ENCODE measurements around the gene CLIP1.
"Not testable (repeated sequence)": the region's sequence is repeated elsewhere in the genome, so short reads cannot be mapped to it uniquely, and the experiment has no call there.

CLIP1 gene

DNA sequence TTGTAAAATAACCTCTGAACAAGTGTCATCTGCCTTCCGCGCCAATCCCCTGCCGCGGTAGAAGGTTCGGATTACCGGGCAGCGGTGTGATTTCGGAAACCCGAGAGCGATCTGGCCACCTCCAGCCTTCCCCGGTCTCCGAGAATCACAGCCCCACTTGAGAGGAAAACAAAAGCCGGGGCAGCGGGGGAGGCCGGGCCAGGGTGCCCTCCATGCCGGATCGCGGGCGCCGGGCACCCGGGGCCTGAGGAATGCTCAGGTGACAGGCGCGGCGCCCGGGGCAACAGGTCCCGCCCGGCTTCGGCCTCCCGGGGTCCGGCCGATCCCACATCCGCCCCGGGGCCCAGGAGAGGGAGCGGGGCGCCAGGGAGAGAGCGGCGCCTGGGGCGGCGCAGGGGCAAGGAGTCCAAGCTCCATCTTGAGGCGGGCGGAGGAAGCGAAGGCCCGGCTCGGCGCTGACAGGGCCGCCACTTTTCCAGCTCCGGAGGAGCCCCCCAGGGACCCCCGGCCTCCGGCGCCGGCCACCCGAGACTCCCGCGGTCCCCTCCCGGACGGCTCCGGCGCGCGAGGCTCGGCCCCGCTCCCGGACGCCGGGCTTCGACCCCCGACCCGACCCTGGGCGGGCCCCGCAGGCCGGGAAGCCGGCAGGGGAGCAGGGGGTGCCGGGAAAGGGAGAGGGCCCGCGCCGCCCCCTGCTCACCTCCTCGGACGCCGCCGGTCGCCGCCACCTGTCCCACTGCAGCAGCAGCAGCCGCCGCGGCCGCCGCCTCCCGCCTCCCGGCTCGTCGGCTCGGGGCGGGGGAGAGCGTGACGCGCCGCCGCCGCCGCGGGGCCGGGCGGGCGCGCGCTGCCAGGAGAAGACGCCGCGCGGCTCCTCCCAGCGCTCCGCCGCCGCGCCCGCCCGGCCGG is at the start of gene CLIP1:
Gene CLIP1, minus strand, starts transcription at position 849 of the 909 bp plus-strand sequence. CDS start 42,217 bp downstream, outside the sequence.
- DNase-seq (ENCODE audit: low read depth in 2 of 2) = peak; percentile 31 to 44

DNA sequence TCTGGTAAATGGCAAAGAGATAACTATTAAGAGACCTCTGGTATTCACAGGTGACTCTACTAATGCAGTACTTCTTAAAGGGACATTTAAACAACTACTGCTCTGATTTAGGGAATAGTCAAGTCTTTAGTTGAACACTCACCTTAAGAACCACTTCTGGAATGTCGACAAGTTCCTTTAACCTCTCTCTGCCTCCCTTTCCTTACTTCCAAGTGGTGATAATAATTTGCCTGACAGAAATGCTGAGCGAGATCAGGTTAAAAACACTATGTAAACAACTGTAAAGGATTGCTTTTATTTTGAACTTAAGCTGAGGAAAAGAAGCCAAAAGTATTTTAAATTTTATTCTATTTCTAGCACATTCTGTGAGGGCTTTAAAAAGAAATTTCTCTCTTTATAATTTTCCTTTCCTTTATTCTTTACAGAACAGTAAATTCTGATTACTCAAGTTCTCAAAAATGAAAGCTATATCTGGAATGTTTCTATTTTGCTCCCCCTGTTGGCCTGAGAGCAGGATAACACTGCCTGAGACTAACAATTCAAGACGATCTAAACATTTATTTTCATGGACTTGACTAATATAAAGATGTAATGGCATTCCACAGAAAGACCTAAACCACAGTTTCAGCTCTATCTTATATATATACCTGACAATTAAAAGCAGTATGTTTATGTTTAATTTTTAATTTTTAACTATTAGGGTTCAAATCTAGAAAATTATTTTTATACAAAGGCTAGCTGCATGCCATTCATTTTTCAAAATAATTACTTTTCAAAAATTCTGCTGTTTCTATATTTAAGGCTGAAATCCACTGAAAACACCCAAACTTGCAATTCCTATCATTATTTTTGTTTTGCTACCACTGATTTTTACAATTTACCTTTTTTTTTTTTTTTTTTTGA is 49.1 kb upstream of the CLIP1 start:
- no peak for DNase-seq (ENCODE audit: low read depth in 2 of 2)

DNA sequence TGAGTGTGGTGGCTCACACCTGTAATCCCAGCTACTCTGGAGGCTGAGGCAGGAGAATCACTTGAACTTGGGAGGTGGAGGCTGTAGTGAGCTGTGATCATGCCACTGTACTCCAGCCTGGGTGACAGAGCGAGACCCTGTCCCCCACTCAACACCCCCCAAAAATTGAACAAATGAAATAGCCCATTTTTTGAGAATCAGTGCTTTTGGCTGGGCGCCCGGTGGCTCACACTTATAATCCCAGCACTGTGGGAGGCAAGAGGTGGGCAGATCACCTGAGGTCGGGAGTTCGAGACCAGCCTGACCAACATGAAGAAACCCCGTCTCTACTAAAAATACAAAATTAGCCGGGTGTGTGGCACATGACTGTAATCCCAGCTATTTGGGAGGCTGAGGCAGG is 48.1 kb upstream of the CLIP1 start:
- not testable (repeated sequence) for DNase-seq (ENCODE audit: low read depth in 2 of 2)

DNA sequence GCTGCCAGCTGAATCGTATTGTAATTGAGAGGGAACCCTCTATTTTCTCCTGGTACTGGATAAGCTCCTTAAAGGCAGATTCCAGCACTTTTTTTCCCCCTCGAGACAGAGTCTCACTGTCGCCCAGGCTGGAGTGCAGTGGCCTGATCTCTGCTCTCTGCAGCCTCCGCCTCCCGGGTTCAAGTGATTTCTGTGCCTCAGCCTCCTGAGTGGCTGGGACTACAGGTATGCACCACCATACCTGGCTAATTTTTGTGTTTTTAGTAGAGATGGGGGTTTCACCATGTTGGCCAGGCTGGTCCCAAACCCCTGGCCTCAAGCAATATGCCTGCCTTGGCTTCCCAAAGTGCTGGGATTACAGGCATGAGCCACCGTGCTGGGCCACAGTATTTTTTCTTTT is 47.4 kb upstream of the CLIP1 start:
- not testable (repeated sequence) for DNase-seq (ENCODE audit: low read depth in 2 of 2)

DNA sequence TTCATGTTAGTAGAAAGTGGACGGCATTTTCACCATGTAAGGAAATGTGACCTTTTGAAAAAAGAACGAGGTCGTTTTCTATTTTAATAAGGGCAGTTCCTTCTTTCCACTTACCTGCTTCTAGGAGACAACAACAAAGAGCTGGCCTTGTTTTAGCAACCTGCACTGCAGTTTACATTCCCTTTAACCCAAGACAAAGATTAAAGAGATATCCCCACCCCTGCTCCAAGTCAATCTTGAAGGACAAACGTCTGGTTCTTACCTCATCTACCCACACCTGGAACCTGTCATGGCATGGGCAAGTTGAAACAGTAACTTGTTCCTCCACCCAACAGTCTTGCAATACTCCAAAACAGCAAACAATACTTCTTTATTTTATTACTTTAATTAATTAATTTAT is 45.5 kb upstream of the CLIP1 start:
- no peak for DNase-seq (ENCODE audit: low read depth in 2 of 2)

DNA sequence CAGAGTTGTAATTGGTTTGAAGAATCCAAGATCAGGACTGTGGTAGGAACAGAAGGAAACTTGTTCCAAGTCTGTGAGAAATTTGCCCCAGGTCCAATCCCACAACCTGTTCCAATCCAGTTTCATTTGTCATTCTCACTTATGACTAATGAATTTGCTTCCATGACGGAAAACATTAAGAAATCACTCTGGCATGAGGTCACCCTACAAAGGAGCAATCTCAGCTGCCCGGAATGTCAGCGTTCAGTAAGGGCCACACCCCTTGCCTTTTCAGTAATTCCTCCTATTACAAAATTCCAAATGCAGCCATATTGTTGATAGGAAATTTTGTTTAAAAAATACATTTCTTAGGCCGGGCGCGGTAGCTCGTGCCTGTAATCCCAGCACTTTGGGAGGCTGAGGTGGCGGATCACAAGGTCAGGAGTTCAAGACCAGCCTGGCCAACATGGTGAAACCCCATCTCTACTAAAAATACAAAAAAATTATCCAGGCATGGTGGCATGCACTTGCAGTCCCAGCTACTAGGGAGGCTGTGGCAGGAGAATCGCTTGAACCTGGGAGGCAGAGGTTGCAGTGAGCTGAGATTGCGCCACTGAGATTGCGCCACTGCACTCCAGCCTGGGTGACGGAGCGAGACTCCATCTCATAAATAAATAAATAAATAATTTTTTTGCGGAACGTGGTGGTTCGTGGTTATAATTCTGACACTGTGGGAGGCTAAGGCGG is 42.0 kb upstream of the CLIP1 start:
- not testable (repeated sequence) for DNase-seq (ENCODE audit: low read depth in 2 of 2)

DNA sequence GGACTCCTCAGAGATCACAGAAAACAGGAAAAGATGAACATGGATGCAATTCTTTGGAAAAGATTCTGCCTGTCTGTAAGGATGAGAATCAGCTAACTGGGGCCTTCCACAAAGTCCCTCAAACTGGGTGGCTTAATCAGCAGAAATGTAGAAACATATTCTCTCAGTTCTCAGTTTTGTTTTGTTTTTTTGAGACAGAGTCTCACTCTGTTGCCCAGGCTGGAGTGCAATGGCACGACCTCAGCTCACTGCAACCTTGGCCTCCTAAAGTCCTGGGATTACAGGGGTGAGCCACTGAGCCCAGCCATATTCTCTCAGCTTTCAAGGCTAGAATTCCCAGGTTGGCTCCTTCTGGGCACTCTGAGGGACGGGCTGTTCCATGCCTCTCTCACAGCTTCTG is 38.2 kb upstream of the CLIP1 start:
- DNase-seq (ENCODE audit: low read depth in 2 of 2) = no peak

DNA sequence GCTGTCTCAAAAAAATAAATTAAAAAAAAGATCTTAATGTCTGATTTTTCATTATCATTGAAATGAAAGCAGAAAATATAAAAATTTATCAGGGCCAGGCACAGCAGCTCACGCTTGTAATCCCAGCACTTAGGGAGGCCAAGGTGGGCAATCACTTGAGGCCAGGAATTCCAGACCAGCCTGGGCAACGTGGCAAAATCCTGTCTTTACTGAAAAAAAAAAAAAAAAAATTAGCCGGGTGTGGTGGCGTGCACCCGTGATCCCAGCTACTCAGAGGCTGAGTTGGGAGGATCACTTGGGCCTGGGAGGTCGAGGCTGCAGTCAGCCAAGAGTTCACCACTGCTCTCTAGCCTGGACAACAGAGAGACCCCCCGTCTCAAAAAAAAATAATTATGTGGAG is 37.6 kb upstream of the CLIP1 start:
- DNase-seq (ENCODE audit: low read depth in 2 of 2) = no peak

DNA sequence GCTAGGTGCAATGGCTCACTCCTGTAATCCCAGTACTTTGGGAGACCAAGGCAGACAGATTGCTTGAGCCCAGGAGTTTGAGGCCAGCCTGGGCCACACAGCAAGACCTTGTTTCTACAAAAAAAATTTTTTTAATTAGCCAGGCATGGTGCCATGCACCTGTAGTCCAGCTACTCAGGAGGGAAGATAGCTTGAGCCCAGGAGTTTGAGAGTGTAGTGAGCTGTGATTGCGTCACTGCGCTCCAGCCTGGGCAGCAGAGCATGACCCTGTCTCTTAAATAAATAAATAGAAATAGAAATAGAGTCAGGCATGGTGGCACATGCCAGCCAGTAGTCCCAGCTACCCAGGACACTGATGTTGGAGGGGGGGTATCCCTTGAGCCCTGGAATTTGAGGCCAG is 36.7 kb upstream of the CLIP1 start:
- no peak for DNase-seq (ENCODE audit: low read depth in 2 of 2)

DNA sequence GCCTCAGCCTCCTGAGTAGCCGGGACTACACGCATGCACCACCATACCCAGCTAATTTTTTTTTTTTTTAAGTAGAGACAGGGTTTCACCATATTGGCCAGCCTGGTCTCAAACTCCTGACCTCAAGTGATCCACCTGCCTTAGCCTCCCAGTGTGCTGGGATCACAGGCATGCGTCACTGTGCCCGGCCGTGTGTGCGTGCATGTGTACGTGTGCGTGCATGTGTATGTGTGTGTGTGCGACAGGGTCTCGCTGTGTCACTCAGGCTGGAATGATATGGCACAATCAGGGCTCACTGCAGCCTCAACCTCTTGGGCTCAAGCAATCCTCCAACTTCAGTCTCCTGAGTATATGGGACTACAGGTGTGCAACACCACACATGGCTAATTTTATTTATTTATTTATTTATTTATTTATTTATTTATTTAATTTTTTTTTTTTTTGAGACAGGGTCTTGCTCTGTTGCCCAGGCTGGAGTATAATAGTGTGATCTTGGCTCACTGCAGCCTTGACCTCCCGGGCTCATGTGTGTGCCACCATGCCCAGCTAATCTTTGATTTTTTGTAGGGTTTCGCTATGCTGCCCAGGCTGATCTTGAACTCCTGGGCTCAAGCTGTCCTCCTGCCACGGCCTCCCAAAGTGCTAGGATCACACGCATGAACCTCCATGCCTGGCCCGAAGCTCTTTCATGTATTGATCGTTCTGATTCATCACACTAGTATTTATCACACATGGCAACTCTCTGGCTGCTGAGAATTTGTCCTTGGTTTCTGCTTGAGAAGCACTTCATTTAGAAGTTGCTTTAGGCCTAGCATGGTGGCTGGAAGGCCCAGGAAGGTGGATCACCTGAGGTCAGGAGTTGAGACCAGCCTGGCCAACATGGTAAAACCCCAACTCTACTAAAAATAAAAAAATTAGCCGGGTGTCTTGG is 35.9 kb upstream of the CLIP1 start:
- DNase-seq (ENCODE audit: low read depth in 2 of 2) = no peak

DNA sequence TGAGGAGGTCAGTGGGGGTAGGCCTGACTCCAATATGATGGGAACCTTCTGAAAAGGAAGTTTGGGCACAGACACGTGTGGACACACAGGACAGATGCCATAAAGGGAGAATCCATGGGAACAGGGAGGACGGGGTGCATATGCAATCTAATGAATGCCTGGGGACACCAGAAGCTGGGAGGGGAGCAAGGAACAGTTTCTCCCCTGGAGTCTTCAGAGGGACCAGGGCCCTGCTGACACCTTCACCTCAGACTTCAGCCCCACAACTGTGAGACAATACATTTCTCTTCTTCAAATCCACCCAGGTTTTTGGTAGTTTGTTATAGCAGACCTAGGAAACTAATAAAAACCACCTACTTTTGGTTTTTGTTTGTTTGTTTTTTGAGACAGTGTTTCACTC is 35.2 kb upstream of the CLIP1 start:
- no peak for DNase-seq (ENCODE audit: low read depth in 2 of 2)

DNA sequence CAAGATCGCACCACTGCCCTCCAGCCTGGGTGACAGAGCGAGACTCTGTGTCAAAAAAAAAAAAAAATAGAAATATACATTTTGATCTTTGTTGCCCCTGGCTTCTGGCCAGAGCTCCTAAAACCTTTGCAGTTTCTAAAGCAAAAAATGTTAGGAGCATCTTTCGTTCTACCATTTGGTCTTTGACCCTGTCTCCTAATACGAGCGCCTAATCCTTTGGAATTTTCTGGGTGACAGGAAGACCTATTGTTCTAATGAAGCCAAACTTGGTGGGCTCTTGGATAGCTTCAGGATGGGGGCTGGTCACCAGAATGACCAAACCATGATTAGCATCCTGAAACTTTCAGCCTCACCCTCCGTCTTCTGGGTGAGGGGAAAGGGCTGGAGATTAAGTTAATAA is 32.3 kb upstream of the CLIP1 start:
- no peak for DNase-seq (ENCODE audit: low read depth in 2 of 2)

DNA sequence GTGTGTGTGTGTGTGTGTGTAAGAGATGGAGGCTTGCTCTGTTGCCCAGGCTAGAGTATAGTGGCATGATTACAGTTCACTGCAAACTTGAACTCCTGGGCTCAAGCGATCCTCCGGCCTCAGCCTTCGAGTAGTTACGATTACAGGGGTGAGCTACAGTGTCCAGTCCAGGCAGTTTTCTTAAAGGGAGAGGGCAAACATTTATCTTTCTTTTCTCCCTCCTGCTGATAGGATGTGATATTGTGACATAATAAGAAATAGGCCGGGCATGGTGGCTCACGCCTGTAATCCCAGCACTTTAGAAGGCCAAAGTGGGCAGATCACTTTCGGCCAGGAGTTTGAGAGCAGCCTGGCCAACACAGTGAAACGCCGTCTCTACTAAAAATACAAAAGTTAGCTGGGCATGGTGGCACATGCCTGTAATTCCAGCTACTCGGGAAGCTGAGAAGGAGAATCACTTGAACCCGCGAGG is 31.8 kb upstream of the CLIP1 start:
- DNase-seq (ENCODE audit: low read depth in 2 of 2) = no peak

DNA sequence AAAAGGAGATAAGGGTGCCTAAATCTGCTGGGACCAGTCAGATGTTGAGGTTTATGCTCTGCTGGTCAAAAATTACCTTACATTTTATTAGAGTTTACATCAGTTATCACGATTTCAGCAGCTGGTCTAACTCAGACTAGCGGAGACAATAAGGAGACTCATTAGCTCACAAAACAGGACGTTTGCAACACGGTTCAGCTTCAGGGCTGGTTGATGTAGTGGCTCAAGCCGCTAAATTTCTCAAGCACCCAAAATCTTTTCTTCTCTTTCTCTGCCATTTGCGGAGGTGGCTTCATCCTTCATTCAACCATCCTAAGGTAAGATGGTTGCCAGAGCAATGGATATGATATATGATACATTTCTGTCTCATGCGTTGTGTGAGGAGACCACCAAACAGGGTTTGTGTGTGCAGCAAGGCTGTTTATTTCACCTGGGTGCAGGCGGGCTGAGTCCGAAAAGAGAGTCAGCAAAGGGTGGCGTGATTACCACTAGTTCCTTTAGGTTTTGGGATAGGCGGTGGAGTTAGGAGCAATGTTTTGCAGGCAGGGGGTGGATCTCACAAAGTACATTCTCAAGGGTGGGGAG is 30.3 kb upstream of the CLIP1 start:
- no peak for DNase-seq (ENCODE audit: low read depth in 2 of 2)

DNA sequence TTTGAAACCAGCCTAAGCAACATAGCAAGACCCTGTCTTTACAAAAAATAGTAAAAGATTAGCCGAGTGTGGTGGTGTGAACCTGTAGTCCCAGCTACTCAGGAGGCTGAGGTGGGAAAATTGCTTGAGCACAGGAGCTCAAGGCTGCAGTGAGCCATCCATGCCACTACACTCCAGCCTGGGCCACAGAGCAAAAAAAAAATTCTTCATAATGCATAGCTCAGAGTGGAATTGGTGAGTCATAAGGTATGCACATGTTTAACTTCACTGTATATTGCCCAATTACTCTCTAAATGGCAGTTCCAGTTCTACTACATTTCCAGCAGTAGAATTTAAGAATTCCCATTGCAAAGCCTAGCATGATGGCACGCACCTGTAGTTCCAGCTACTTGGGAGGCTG is 26.8 kb upstream of the CLIP1 start:
- DNase-seq (ENCODE audit: low read depth in 2 of 2) = no peak

DNA sequence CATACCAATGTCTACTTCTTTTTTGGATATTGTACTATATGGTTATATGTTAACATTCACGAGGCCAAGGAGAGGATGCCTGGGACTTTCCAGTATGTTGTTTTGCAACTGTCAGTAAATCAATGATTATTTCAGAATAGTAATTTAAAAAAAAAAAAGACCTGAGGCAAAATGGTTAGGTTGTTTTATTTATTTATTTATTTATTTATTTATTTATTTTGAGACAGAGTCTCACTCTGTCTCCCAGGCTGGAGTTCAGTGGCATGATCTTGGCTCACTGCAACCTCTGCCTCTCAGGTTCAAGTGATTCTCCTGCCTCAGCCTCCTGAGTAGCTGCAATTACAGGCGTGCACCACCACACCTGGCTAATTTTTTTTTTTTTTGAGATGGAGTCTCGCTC is 25.4 kb upstream of the CLIP1 start:
- DNase-seq (ENCODE audit: low read depth in 2 of 2) = not testable (repeated sequence)

DNA sequence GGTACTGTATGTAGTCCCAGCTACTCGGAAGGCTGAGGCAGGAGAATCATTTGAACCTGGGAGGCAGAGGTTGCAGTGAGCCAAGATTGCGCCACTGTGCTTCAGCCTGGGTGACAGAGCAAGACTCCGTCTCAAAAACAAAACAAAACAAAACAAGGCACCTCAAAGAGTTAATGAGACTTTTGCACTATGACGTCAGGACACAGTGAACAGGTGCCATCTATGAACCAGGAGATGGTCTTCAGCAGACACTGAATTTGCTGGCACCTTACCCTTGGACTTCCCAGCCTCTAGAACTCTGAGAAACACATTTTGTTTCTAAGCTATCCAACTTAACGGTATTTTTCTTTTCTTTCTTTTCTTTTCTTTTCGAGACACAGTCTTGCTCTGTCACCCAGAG is 23.9 kb upstream of the CLIP1 start:
- not testable (repeated sequence) for DNase-seq (ENCODE audit: low read depth in 2 of 2)

DNA sequence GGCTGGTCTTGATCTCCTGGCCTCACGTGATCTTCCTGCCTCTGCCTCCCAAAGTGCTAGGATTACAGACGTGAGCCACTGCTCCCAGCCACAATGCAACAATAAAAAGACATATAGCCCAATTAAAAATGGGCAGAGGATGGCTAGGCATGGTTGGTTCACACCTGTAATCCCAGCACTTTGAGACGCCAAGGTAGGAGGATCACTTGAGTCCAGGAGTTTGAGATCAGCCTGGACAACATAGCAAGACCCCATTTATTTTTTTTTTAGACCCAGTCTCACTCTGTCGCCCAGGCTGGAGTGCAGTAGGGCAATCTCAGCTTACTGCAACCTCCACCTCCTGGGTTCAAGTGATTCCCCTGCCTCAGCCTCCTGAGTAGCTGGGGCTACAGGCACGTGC is 21.6 kb upstream of the CLIP1 start:
- not testable (repeated sequence) for DNase-seq (ENCODE audit: low read depth in 2 of 2)

DNA sequence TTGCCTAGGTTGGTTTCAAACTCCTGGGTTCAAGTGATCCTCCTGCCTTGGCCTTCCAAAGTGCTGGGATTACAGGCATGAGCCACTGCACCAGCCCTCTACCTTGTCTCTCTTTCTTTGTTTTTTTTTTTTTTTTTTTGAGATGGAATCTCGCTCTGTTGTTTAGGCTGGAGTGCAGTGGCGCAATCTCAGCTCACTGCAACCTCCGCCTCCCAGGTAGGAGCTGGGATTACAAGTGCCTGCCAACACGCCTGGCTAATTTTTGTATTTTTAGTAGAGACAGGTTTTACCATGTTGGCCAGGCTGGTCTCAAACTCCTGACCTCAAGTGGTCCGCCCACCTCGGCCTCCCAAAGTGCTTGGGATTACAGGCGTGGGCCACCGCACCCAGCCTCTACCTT is 16.4 kb upstream of the CLIP1 start:
- not testable (repeated sequence) for DNase-seq (ENCODE audit: low read depth in 2 of 2)

DNA sequence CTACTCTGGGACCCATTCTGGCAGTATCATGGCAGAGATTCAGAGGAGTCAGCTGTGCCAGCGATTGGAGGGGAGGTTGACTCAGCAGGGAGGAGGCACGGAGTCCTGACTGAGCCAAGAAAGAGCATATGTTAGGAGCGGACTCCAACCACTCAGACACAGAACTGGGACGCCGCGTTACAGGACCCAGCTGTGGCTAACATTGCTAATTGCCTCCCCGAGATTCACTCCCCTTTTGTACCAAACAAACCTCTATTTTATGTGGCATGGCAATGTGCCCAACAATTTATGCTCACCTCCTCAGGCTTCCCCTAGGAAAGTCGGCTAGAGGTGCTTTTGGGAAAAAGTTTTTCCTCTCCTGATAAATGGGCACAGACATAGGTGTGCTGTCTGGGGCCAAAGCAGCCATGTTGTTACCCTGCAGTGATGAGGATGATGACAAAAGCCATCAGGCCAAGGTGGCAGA is 15.2 kb upstream of the CLIP1 start:
- DNase-seq (ENCODE audit: low read depth in 2 of 2) = no peak

Data from stimulated activated CD4-positive, alpha-beta T cell treated with anti-CD3 and anti-CD28 coated beads, Interleukin-12 subunit alpha, Interleukin-12 subunit beta, amount 100 ng/mL, for 24 hours (primary cell).